K562 (cell line): ENCODE data around the gene RBM19. TPM values are rescaled to one million over a fixed set of nuclear protein-coding genes. Genes with fewer than 3 reads are reported as not detected.
"Not testable (repeated sequence)": the region's sequence is repeated elsewhere in the genome, so short reads cannot be mapped to it uniquely, and the experiment has no call there.

Experiments used
- ATAC-seq: fragments of 200-7000 bp; cut with Tn5 transposase; 3 replicates; pipeline ENCODE4 v1.9.1; 2020; ENCODE audit warnings: moderate library complexity
- BruUV-seq: library from RNA; stranded (reverse); fragments of 400-500 nt; replicated peaks from 2 replicates; lab custom pipeline; 2021; lab: Mats Ljungman, UMichigan
- CTCF ChIA-PET: fragments of 300-600 bp; formaldehyde crosslinking; extraction: SDS; loops from one replicate; lab custom pipeline; 2021; ENCODE audit warnings: low intra/inter-chr PET ratio; lab: Yijun Ruan, JAX
- POLR2A ChIA-PET: fragments of 300-600, 350-650 bp; sonication (Branson Sonifier 250); formaldehyde crosslinking; extraction: SDS; loops from one replicate; lab custom pipeline; 2021; ENCODE audit warnings: antibody characterized with exemption, inconsistent platforms; lab: Yijun Ruan, JAX
- DNase-seq, 4 experiments: peaks; one replicate each; pipeline versions ENCODE4 v3.0.0 to v3.0.0-alpha.2; 2011 to 2018; ENCODE audit warnings: low spot score in 3 of 4, mixed read lengths in 3 of 4; ENCODE audit errors: extremely low read depth in 1 of 4
- FAIRE-seq: peaks from 2 replicates; lab custom pipeline; 2011; peaks lifted over from hg19 to GRCh38; lab: Jason Lieb, UNC
- H2AFZ ChIP-seq: 2 replicates; pipeline ENCODE4 v1.6.0; 2011; ENCODE audit warnings: low read depth, low read length, control low read depth, inconsistent platforms
- H3K27ac ChIP-seq: fragments of 200-600 bp; 3 replicates; pipeline ENCODE4 v1.8.0; 2011; ENCODE audit warnings: low read depth, mild to moderate bottlenecking, control low read depth, inconsistent platforms, low read length, moderate library complexity, mixed read lengths; ENCODE audit errors: extremely low read depth
- H3K27me3 ChIP-seq, 2 experiments: fragments of 300-600 bp in 1 of 2; 2 replicates in 1 of 2; 3 replicates in 1 of 2; pipeline versions ENCODE4 v1.6.0 to v1.8.0; 2011; ENCODE audit warnings: inconsistent platforms in 2 of 2, low read length in 2 of 2, mild to moderate bottlenecking in 1 of 2, mixed read lengths in 1 of 2, moderate library complexity in 1 of 2; ENCODE audit not compliant: control insufficient read depth in 2 of 2, insufficient read depth in 2 of 2
- H3K36me3 ChIP-seq: fragments of 300-600 bp; 3 replicates; pipeline ENCODE4 v1.8.0; 2011; ENCODE audit warnings: mild to moderate bottlenecking, low read length, inconsistent platforms; ENCODE audit not compliant: control insufficient read depth, insufficient read depth
- H3K4me1 ChIP-seq, 2 experiments: fragments of 200-600 bp in 1 of 2; replicated peaks in 1 of 2; 2 replicates in 1 of 2; 3 replicates in 1 of 2; pipeline versions ENCODE4 v1.5.1 to v1.8.0; 2011; ENCODE audit warnings: inconsistent platforms in 2 of 2, low read length in 2 of 2, mild to moderate bottlenecking in 1 of 2, mixed read lengths in 1 of 2, moderate library complexity in 1 of 2; ENCODE audit not compliant: control insufficient read depth in 2 of 2, insufficient read depth in 2 of 2
- H3K4me2 ChIP-seq: 2 replicates; pipeline ENCODE4 v1.6.1; 2011; ENCODE audit warnings: low read length, control low read depth, inconsistent platforms, mixed read lengths; ENCODE audit not compliant: insufficient read depth
- H3K4me3 ChIP-seq: fragments of 200-600 bp; sonication (generic), shearing (Covaris generic); 2 replicates; pipeline ENCODE4 v1.5.1; 2016; ENCODE audit warnings: control low read depth, inconsistent platforms
- H3K79me2 ChIP-seq: fragments of 200-600 bp; 3 replicates; pipeline ENCODE4 v1.8.0; 2011; ENCODE audit warnings: low read length, inconsistent platforms; ENCODE audit not compliant: control insufficient read depth, insufficient read depth
- H3K9ac ChIP-seq, 2 experiments: 2 replicates each; pipeline versions ENCODE4 v1.6.0 to v1.6.1; 2011; ENCODE audit warnings: low read depth in 2 of 2, low read length in 2 of 2, control low read depth in 1 of 2, inconsistent platforms in 1 of 2, mild to moderate bottlenecking in 1 of 2, mixed read lengths in 1 of 2; ENCODE audit not compliant: insufficient read depth in 1 of 2
- H3K9me1 ChIP-seq: one replicate; pipeline ENCODE4 v1.6.0; 2011; ENCODE audit warnings: inconsistent platforms, mild to moderate bottlenecking, low read length, moderate library complexity; ENCODE audit not compliant: control insufficient read depth, insufficient read depth
- H3K9me3 ChIP-seq: replicated peaks from 2 replicates; pipeline ENCODE4 v1.5.1; 2011; ENCODE audit warnings: low read depth, low read length, inconsistent platforms; ENCODE audit not compliant: control insufficient read depth, insufficient read depth
- H4K20me1 ChIP-seq: replicated peaks from 2 replicates; pipeline ENCODE4 v1.6.1; 2011; ENCODE audit warnings: low read length, inconsistent platforms, mixed read lengths; ENCODE audit not compliant: control insufficient read depth, insufficient read depth
- CBFB ChIP-seq: sonication (generic); formaldehyde crosslinking; IDR thresholded peaks from 2 replicates; pipeline ENCODE4 v1.4.0; 2020; ENCODE audit warnings: mild to moderate bottlenecking, missing genetic modification reagents
- HMBOX1 ChIP-seq: sonication (generic); IDR thresholded peaks from 2 replicates; pipeline ENCODE4 v1.6.1; 2016
- MEIS2 ChIP-seq: fragments of 450-650 bp; IDR thresholded peaks from 2 replicates; pipeline ENCODE4 v1.6.1; 2014; ENCODE audit warnings: mild to moderate bottlenecking; ENCODE audit not compliant: partially characterized antibody
- NFE2 ChIP-seq: IDR thresholded peaks from 2 replicates; pipeline ENCODE4 v1.6.1; 2014; ENCODE audit warnings: antibody characterized with exemption, low read depth
- TCF15 ChIP-seq: fragments of 250-450 bp; sonication (Bioruptor Pico); IDR thresholded peaks from 2 replicates; pipeline ENCODE4 v1.8.0; 2022; ENCODE audit warnings: moderate library complexity, mild to moderate bottlenecking, inconsistent platforms
- ZNF134 ChIP-seq: fragments of 250-450 bp; sonication (Bioruptor Pico); conservative IDR thresholded peaks from 2 replicates; pipeline ENCODE4 v1.4.0; 2020
- WGBS: fragments of 100-300 bp; shearing (Covaris generic); methylation state at CpG from one replicate; pipeline ENCODE4 v1.1.6; 2016; ENCODE audit warnings: low coverage, mixed read lengths; ENCODE audit not compliant: insufficient coverage; ENCODE audit errors: missing lambda C conversion rate; 5-methylcytosine and 5-hydroxymethylcytosine counted together
- in situ Hi-C: fragments of 300-500 bp; cut with MboI; formaldehyde crosslinking; loops from 4 replicates; pipeline ENCODE4 v1.15.0; 2018; ENCODE audit warnings: inconsistent platforms, mixed read lengths
- intact Hi-C: fragments of 100-400 bp; cut with micrococcal nuclease; formaldehyde crosslinking; loops from 2 replicates; pipeline ENCODE4 v1.14.2; 2022
- polyA plus RNA-seq, 8 experiments: library from polyadenylated mRNA; depleted of rRNA in 4 of 8; stranded (reverse) in 5 of 8; unstranded in 3 of 8; fragments of >200 nt; fragmentation: Nextera tagmentation in 2 of 8; fragmentation: Illumina TruSeq in 1 of 8; extraction: Ambion mirVana in 2 of 8; extraction: Trizol in 1 of 8; gene quantifications; 2 replicates each; pipeline versions ENCODE4 v1.2.1 to v1.2.3, GENCODE V29; 2011 to 2014; ENCODE audit warnings: inconsistent platforms in 1 of 8, missing spikeins in 1 of 8
- total RNA-seq, 7 experiments: library from RNA; depleted of rRNA in 6 of 7; stranded (reverse); fragments of >200 nt in 6 of 7; fragmentation: Illumina TruSeq in 2 of 7; extraction: Trizol in 2 of 7; gene quantifications; 2 replicates each; pipeline versions ENCODE4 v1.2.1 to v1.2.3, GENCODE V29; 2011 to 2021; ENCODE audit warnings: low replicate concordance in 1 of 7
- TF ChIP-seq, protein P1 (sequence below): sonication (generic); formaldehyde crosslinking; IDR thresholded peaks from 2 replicates; pipeline ENCODE4 v1.8.0; 2022; ENCODE audit warnings: missing genetic modification reagents, mild to moderate bottlenecking, borderline replicate concordance
- TF ChIP-seq, protein P2 (sequence below), 2 experiments: IDR thresholded peaks; 2 replicates each; pipeline ENCODE4 v1.6.1; 2011; ENCODE audit warnings: borderline replicate concordance in 1 of 2, control low read depth in 1 of 2, low read depth in 1 of 2, low read length in 1 of 2, mild to moderate bottlenecking in 1 of 2, mixed read lengths in 1 of 2, moderate library complexity in 1 of 2; ENCODE audit not compliant: insufficient read depth in 1 of 2, insufficient read length in 1 of 2, poor library complexity in 1 of 2, severe bottlenecking in 1 of 2; ENCODE audit errors: extremely low read depth in 1 of 2

RBM19 gene
- total and polyA plus RNA-seq, 9 of the 15 experiments (the other 6 are each of a cell fraction or from before 2014, with no cell fraction given) = 16.0 to 58.4 (median 37.9) TPM

- no peak for TF ChIP-seq HMBOX1
Measured at GRCh38 chr12:114000861-114001260, 34.7 kb upstream of the RBM19 start (continued).

DNA sequence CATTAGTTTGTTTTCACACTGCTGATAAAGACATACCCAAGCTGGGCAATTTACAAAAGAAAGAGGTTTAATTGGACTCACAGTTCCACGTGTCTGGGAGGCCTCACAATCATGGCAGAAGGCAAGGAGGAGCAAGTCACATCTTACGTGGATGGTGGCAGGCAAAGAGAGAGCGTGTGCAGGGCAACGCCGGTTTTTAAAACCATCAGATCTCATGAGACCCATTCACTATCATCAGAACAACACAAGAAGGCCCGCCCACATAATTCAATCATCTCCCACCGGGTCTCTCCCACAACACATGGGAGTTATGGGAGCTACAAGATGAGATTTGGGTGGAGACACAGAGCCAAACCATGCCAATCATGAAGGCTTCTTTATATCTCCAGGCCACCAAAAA is 34.1 kb upstream of the RBM19 start:
- intact Hi-C loops, H3K9ac ChIP-seq, H3K4me3 ChIP-seq, ATAC-seq, H4K20me1 ChIP-seq, POLR2A ChIA-PET, in situ Hi-C loops, FAIRE-seq, H3K36me3 ChIP-seq, DNase-seq, H2AFZ ChIP-seq, H3K9me3 ChIP-seq, H3K4me1 ChIP-seq, H3K27ac ChIP-seq, H3K9me1 ChIP-seq, BruUV-seq, H3K4me2 ChIP-seq, H3K79me2 ChIP-seq: not testable (repeated sequence)
- 0% methylated on average over 7 of the region's 7 CpGs for WGBS
- CTCF ChIA-PET = interaction anchor here (0.6 kb wide), 1 partner anchor 336 kb away, joined by 3 read pairs; no protein-coding TSS in a partner anchor
- peaks cover 7 to 33% of the 10 kb centered on the region in 2 experiments; a peak in 3 of 5 replicates for H3K27me3 ChIP-seq

DNA sequence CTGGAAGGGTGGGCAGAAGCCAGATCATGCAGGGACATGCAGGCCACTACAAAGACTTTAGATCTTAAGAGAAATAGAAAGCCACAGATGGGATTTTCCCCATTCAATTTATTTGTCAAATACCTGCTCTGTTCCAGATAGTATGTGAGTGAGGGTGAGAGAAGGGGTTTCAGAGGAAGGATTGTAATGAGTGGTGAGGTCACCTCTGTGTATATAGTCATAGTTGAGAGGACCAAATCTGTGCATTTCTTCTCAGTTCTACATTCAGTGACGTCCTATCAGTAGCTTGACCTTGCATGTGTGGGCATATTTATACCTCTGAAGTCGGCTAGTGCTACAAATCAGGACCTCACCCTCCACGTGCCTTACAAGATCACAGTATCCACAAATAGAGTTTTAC is 31.2 kb upstream of the RBM19 start:
- FAIRE-seq = no peak
- H3K27ac ChIP-seq = no peak overlapping the region
- DNase-seq = no peak
- WGBS = 0% methylated on average over 3 of the region's 3 CpGs
- no TSS peak for BruUV-seq
- no peaks in the 10 kb centered on the region for H3K36me3 ChIP-seq
- no peaks in the 10 kb centered on the region for H3K79me2 ChIP-seq
- no peak overlapping the region for H3K9ac ChIP-seq
- no peaks in the 10 kb centered on the region; the same call in 1 of the 2 replicates for H4K20me1 ChIP-seq
- CTCF ChIA-PET = no interaction called here
- peaks cover 2 to 22% of the 10 kb centered on the region in 2 experiments; a peak in 3 of 5 replicates for H3K27me3 ChIP-seq
- no peak overlapping the region for H2AFZ ChIP-seq
- POLR2A ChIA-PET = no interaction called here
- in situ Hi-C loops = loop anchor here (25.0 kb wide), 2 partner anchors 1765 to 1940 kb away; no protein-coding TSS in a partner anchor
- ATAC-seq = no peak
- H3K9me1 ChIP-seq = no peaks in the 10 kb centered on the region
- intact Hi-C loops = no loop called here
- no peaks in the 10 kb centered on the region for H3K4me1 ChIP-seq
- 0 out of 2 replicates have a peak, but pooled peaks cover 1% of the 10 kb centered on the region for H3K9me3 ChIP-seq
- no peak overlapping the region for H3K4me2 ChIP-seq
- no peak overlapping the region for H3K4me3 ChIP-seq
- TF ChIP-seq, protein P1, sequence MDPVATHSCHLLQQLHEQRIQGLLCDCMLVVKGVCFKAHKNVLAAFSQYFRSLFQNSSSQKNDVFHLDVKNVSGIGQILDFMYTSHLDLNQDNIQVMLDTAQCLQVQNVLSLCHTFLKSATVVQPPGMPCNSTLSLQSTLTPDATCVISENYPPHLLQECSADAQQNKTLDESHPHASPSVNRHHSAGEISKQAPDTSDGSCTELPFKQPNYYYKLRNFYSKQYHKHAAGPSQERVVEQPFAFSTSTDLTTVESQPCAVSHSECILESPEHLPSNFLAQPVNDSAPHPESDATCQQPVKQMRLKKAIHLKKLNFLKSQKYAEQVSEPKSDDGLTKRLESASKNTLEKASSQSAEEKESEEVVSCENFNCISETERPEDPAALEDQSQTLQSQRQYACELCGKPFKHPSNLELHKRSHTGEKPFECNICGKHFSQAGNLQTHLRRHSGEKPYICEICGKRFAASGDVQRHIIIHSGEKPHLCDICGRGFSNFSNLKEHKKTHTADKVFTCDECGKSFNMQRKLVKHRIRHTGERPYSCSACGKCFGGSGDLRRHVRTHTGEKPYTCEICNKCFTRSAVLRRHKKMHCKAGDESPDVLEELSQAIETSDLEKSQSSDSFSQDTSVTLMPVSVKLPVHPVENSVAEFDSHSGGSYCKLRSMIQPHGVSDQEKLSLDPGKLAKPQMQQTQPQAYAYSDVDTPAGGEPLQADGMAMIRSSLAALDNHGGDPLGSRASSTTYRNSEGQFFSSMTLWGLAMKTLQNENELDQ = no peak
- TF ChIP-seq CBFB (CRISPR knock-in tag) (no peak), ZNF134 (CRISPR knock-in tag) (no peak), MEIS2 (no peak), NFE2 (no peak), TCF15 (no peak)
- TF ChIP-seq, protein P2, sequence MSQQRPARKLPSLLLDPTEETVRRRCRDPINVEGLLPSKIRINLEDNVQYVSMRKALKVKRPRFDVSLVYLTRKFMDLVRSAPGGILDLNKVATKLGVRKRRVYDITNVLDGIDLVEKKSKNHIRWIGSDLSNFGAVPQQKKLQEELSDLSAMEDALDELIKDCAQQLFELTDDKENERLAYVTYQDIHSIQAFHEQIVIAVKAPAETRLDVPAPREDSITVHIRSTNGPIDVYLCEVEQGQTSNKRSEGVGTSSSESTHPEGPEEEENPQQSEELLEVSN (IDR thresholded peaks at IDR 0.05; ENCODE audit: borderline replicate concordance in 1 of 2, extremely low read depth in 1 of 2, insufficient read depth in 1 of 2, insufficient read length in 1 of 2, low read depth in 1 of 2, low read length in 1 of 2, poor library complexity in 1 of 2, severe bottlenecking in 1 of 2) = no peak
